SU-DHL-6 (cell line): Measurements from ENCODE around the gene CYB561D1.

Source experiments
- EZH2phosphoT487 ChIP-seq: fragments of 200-600 bp; sonication (generic), shearing (Covaris generic); conservative IDR thresholded peaks from 2 replicates; pipeline ENCODE4 v1.6.1; 2018; ENCODE audit warnings: mild to moderate bottlenecking, antibody characterized with exemption, low read length, moderate library complexity, mixed read lengths
- TF ChIP-seq, protein P1 (sequence below): fragments of 200-600 bp; sonication (generic); IDR thresholded peaks from one replicate; pipeline ENCODE4 v1.5.1; 2017; ENCODE audit warnings: antibody characterized with exemption, mild to moderate bottlenecking, low read length, moderate library complexity; ENCODE audit not compliant: insufficient read depth, poor library complexity, severe bottlenecking

DNA sequence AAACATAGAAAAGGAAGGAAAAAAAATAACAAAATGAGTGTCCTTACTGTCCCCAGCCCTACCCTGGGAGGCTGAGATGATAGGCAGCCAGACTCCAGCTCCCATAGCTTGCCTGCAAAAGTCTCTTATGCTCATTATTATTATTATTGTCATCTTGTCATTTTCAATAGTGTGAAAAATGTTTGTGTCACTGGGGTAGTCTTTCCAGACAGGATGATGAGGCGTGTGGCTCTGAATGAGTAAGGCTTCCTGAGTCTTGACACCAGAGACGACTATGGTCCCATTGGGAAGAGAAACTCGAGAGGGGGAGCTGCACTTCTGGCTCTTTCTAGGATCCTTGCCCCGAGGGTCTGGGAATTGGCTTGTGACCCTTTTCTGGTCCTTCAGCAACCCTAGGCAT is 1.1 kb upstream of the CYB561D1 start:
- TF ChIP-seq, protein P1, sequence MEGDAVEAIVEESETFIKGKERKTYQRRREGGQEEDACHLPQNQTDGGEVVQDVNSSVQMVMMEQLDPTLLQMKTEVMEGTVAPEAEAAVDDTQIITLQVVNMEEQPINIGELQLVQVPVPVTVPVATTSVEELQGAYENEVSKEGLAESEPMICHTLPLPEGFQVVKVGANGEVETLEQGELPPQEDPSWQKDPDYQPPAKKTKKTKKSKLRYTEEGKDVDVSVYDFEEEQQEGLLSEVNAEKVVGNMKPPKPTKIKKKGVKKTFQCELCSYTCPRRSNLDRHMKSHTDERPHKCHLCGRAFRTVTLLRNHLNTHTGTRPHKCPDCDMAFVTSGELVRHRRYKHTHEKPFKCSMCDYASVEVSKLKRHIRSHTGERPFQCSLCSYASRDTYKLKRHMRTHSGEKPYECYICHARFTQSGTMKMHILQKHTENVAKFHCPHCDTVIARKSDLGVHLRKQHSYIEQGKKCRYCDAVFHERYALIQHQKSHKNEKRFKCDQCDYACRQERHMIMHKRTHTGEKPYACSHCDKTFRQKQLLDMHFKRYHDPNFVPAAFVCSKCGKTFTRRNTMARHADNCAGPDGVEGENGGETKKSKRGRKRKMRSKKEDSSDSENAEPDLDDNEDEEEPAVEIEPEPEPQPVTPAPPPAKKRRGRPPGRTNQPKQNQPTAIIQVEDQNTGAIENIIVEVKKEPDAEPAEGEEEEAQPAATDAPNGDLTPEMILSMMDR = no peak
- TF ChIP-seq EZH2phosphoT487 = no peak
